Subcutaneous adipose tissue (tissue), 4 donors: ENCODE results near the gene NFAM1. TPM values are rescaled to one million over a fixed set of nuclear protein-coding genes. Genes with fewer than 3 reads are reported as not detected.

Experiments used
- CTCF ChIP-seq: fragments of 450-650 bp; IDR thresholded peaks from one replicate; pipeline ENCODE4 v1.5.1; 2016; ENCODE audit warnings: low read depth, mild to moderate bottlenecking, control low read depth, antibody characterized with exemption, moderate library complexity
- total RNA-seq, 4 donors: library from RNA; depleted of rRNA; stranded (reverse); fragments of >200 nt; gene quantifications; one replicate each; pipeline ENCODE4 v1.1.0, GENCODE V29; 2016

The NFAM1 gene
- total RNA-seq, 4 donors from 2014 or later: 2.6 to 10.9 (median 5.8) TPM

- TF ChIP-seq CTCF: no peak
Measured at GRCh38 chr22:42376711-42377554, 55.3 kb downstream of the NFAM1 start.

- TF ChIP-seq CTCF: no peak
Measured at GRCh38 chr22:42375982-42376381, 56.2 kb downstream of the NFAM1 start.

- TF ChIP-seq CTCF: no peak
Measured at GRCh38 chr22:42372976-42373375, 59.2 kb downstream of the NFAM1 start.

DNA sequence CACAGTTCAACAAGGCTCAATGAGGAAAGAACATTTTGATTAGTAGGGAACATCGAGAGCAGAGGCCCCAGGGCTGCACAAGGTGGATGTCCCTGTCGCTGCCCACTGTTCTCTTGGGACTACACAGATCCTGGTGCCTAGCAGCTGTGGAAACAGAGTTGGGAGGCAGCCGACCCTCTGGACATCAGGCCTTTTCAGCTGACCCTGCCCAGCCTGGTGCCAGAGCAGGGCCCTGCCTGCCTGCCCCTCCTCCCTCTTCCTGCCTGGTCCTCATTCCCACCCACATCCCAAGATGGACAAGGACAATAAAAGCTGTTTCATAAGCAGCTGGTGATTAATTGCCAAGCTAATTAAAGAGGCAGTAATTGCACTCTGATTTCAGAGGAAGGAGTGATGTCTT is 60.7 kb downstream of the NFAM1 start:
- no peak for TF ChIP-seq CTCF

GRCh38 chr22:42371099-42371498 is 61.1 kb downstream of the NFAM1 start:
- no peak for TF ChIP-seq CTCF

GRCh38 chr22:42369250-42370041 is 62.8 kb downstream of the NFAM1 start:
- no peak for TF ChIP-seq CTCF

DNA sequence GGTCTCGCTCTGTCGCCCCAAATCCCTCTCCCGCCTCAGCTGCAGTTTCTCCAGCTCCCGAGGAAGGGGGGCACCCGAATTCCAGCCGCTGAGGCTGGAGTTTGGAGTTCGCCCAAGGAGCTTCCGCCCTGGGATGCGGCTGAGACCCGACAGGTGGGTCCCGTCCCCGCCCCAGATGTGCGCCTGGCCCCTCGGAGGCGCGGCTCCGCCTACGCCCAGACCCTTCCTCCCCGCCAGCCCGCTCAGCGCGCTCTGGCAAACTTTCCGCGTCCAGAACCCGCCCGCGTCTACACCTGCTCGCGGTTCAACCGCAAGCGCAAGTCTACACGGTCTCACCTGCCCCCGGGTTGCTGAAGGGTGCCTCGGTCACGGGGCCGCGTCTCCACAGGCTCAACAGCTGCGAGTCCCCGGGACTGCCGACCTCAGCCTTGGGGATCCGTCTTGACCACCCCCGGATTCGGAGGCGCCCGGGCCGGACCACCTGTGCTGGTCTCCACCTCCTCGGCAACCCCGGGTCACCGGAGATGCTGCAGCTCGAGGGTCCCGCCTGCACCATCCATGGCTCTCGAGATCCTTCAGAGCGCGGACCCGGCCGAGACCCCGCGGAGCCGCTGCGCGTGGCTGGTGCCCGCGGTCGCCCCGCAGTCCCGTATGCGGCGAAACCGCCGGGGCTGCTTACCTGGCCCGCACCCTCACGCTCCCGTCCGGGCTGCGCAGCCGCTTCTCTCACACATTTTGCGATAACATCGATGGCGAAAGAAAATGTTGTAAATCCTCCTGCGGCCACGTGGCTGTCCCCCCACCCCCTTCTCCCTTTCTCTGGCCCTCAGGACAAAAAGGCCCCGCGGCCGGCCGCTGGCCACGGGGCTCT is 63.6 kb downstream of the NFAM1 start:
- TF ChIP-seq CTCF: no peak
